GM12891 (cell line): Measurements from ENCODE around the gene CLEC1A.

Experiments used
- PAX5 ChIP-seq: IDR thresholded peaks from 2 replicates; pipeline ENCODE4 v1.6.1; 2011; ENCODE audit warnings: low read length, moderate library complexity, mild to moderate bottlenecking; ENCODE audit not compliant: insufficient read depth, severe bottlenecking
- POLR2A ChIP-seq: IDR thresholded peaks from 2 replicates; pipeline ENCODE4 v1.6.1; 2011; ENCODE audit warnings: low read depth, low read length, control low read depth
- POLR2AphosphoS5 ChIP-seq: IDR thresholded peaks from 2 replicates; pipeline ENCODE4 v1.6.1; 2011; ENCODE audit warnings: low read depth, low read length, control low read depth
- SPI1 ChIP-seq: IDR thresholded peaks from 2 replicates; pipeline ENCODE4 v1.6.1; 2011; ENCODE audit warnings: low read depth, low read length, control low read depth
- TAF1 ChIP-seq: IDR thresholded peaks from 2 replicates; pipeline ENCODE4 v1.6.1; 2011; ENCODE audit warnings: low read depth, low read length, control low read depth

DNA sequence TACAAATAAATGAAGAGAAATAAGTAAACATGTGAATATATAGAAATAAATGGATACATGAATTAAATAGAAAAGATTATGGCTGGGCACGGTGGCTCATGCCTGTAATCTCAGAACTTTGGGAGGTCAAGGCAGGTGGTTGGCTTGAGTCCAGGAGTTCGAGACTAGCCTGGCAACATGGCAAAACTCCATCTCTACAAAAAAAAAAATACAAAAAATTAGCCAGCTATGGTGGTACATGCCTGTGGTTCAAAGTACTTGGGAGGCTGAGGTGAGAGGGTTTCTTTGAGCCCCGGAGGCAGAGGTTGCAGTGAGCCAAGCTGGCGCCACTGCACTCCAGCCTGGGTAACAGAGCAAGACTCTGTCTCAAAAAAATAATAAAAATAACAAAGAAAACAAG lies 36.3 kb upstream of the CLEC1A start:
- TF ChIP-seq POLR2A, result no peak
- no peak for TF ChIP-seq POLR2AphosphoS5
- no peak for TF ChIP-seq TAF1
- TF ChIP-seq SPI1, result no peak
- TF ChIP-seq PAX5, result no peak
